IMR-90 (cell line): ENCODE data around the gene CACNA2D1. TPM values are rescaled to one million over a fixed set of nuclear protein-coding genes. Genes with fewer than 3 reads are reported as not detected.

Experiments
- ATAC-seq: fragments of 200-7000 bp; cut with Tn5 transposase; 2 replicates; pipeline ENCODE4 v1.9.1; 2020; ENCODE audit warnings: low read depth, mild to moderate bottlenecking, moderate library complexity
- BruUV-seq: library from RNA; stranded (reverse); fragments of 400-500 nt; replicated peaks from 2 replicates; lab custom pipeline; 2021; lab: Mats Ljungman, UMichigan
- CTCF ChIA-PET: fragments of 300-600 bp; formaldehyde crosslinking; extraction: SDS; loops from one replicate; lab custom pipeline; 2021; ENCODE audit warnings: antibody characterized with exemption; lab: Yijun Ruan, JAX
- POLR2A ChIA-PET: fragments of 300-600 bp; sonication (Branson Sonifier 250); formaldehyde crosslinking; loops from one replicate; lab custom pipeline; 2022; ENCODE audit warnings: antibody characterized with exemption; ENCODE audit not compliant: unreplicated experiment; lab: Charles Lee
- DNase-seq: peaks from one replicate; pipeline ENCODE4 v3.0.0; 2013
- H2AFZ ChIP-seq: replicated peaks from 2 replicates; pipeline ENCODE3; 2013; ENCODE audit warnings: low read length, mild to moderate bottlenecking; ENCODE audit not compliant: poor library complexity
- H2AK5ac ChIP-seq: 2 replicates; pipeline ENCODE4 v1.6.1; 2013; ENCODE audit warnings: low read depth, low read length, inconsistent platforms
- H2AK9ac ChIP-seq: replicated peaks from 2 replicates; pipeline ENCODE3; 2013; ENCODE audit warnings: mild to moderate bottlenecking, low read depth, low read length, moderate library complexity; ENCODE audit not compliant: poor library complexity
- H2BK120ac ChIP-seq: 2 replicates; pipeline ENCODE4 v1.6.1; 2013; ENCODE audit warnings: low read depth, low read length, inconsistent platforms
- H2BK15ac ChIP-seq: 3 replicates; pipeline ENCODE4 v1.6.1; 2013; ENCODE audit warnings: low read depth, low read length, inconsistent platforms
- H2BK20ac ChIP-seq: 2 replicates; pipeline ENCODE4 v1.6.1; 2013; ENCODE audit warnings: low read depth, mild to moderate bottlenecking, inconsistent platforms, low read length, moderate library complexity
- H2BK5ac ChIP-seq: 2 replicates; pipeline ENCODE4 v1.6.1; 2013; ENCODE audit warnings: mild to moderate bottlenecking, low read depth, low read length, inconsistent platforms; ENCODE audit not compliant: poor library complexity, severe bottlenecking
- H3K14ac ChIP-seq: replicated peaks from 2 replicates; pipeline ENCODE4 v1.6.1; 2013; ENCODE audit warnings: low read depth, low read length, inconsistent platforms
- H3K18ac ChIP-seq: 2 replicates; pipeline ENCODE4 v1.6.1; 2013; ENCODE audit warnings: low read depth, low read length, control low read depth
- H3K23ac ChIP-seq: 2 replicates; pipeline ENCODE4 v1.6.1; 2013; ENCODE audit warnings: low read depth, low read length, inconsistent platforms
- H3K27ac ChIP-seq: 2 replicates; pipeline ENCODE4 v1.5.1; 2013; ENCODE audit warnings: mild to moderate bottlenecking, control low read depth, low read length; ENCODE audit not compliant: insufficient read depth
- H3K27me3 ChIP-seq: 2 replicates; pipeline ENCODE4 v1.6.1; 2013; ENCODE audit warnings: low read length; ENCODE audit not compliant: control insufficient read depth, insufficient read depth
- H3K36me3 ChIP-seq: 2 replicates; pipeline ENCODE4 v1.6.1; 2013; ENCODE audit warnings: low read length, mixed read lengths; ENCODE audit not compliant: control insufficient read depth, insufficient read depth
- H3K4ac ChIP-seq: 2 replicates; pipeline ENCODE4 v1.6.1; 2013; ENCODE audit warnings: low read depth, low read length, inconsistent platforms
- H3K4me1 ChIP-seq: 2 replicates; pipeline ENCODE4 v1.6.1; 2013; ENCODE audit warnings: low read length, mixed read lengths; ENCODE audit not compliant: control insufficient read depth, insufficient read depth
- H3K4me2 ChIP-seq: 2 replicates; pipeline ENCODE4 v1.6.1; 2013; ENCODE audit warnings: low read depth, mild to moderate bottlenecking, control low read depth, low read length, moderate library complexity
- H3K4me3 ChIP-seq: 2 replicates; pipeline ENCODE4 v1.5.1; 2013; ENCODE audit warnings: low read depth, mild to moderate bottlenecking, control low read depth, low read length, moderate library complexity; ENCODE audit not compliant: insufficient read depth
- H3K56ac ChIP-seq: 2 replicates; pipeline ENCODE4 v1.6.1; 2013; ENCODE audit warnings: low read length, inconsistent platforms; ENCODE audit not compliant: insufficient read depth; ENCODE audit errors: extremely low read depth
- H3K79me1 ChIP-seq, 2 experiments: 2 replicates each; pipeline ENCODE4 v1.6.1; 2013; ENCODE audit warnings: low read length in 2 of 2, inconsistent platforms in 1 of 2, low read depth in 1 of 2
- H3K9ac ChIP-seq: 2 replicates; pipeline ENCODE4 v1.6.1; 2013; ENCODE audit warnings: low read depth, low read length, control low read depth
- H3K9me1 ChIP-seq: 2 replicates; pipeline ENCODE4 v1.6.1; 2013; ENCODE audit warnings: low read length, inconsistent platforms; ENCODE audit not compliant: insufficient read depth
- H3K9me3 ChIP-seq: 2 replicates; pipeline ENCODE4 v1.6.1; 2013; ENCODE audit warnings: low read length; ENCODE audit not compliant: control insufficient read depth, insufficient read depth
- H4K20me1 ChIP-seq: 2 replicates; pipeline ENCODE4 v1.6.1; 2013; ENCODE audit warnings: low read length, inconsistent platforms; ENCODE audit not compliant: insufficient read depth
- H4K5ac ChIP-seq: 2 replicates; pipeline ENCODE4 v1.6.1; 2013; ENCODE audit warnings: mild to moderate bottlenecking, low read depth, low read length, control low read depth
- H4K8ac ChIP-seq, 2 experiments: 2 replicates each; pipeline ENCODE4 v1.6.1; 2013; ENCODE audit warnings: low read depth in 2 of 2, low read length in 2 of 2, control low read depth in 1 of 2, inconsistent platforms in 1 of 2
- H4K91ac ChIP-seq: 2 replicates; pipeline ENCODE4 v1.6.1; 2013; ENCODE audit warnings: low read depth, low read length, inconsistent platforms; ENCODE audit not compliant: insufficient read depth
- BHLHE40 ChIP-seq: fragments of 150-350 bp; IDR thresholded peaks from 2 replicates; pipeline ENCODE4 v1.6.1; 2016; ENCODE audit warnings: mild to moderate bottlenecking, low read depth, low read length
- CTCF ChIP-seq: conservative IDR thresholded peaks from 2 replicates; pipeline ENCODE4 v1.5.1; 2012; ENCODE audit warnings: mild to moderate bottlenecking, low read depth, low read length, improper control_type of control experiment
- FOS ChIP-seq: fragments of 150-350 bp; IDR thresholded peaks from 2 replicates; pipeline ENCODE4 v1.6.1; 2016; ENCODE audit warnings: low read depth, low read length
- MAFK ChIP-seq: IDR thresholded peaks from 2 replicates; pipeline ENCODE4 v1.6.1; 2012; ENCODE audit warnings: low read depth, low read length, improper control_type of control experiment
- MAZ ChIP-seq: IDR thresholded peaks from 2 replicates; pipeline ENCODE4 v1.6.1; 2012; ENCODE audit warnings: low read depth, mild to moderate bottlenecking, low read length, improper control_type of control experiment, moderate library complexity, borderline replicate concordance
- RAD21 ChIP-seq: IDR thresholded peaks from 2 replicates; pipeline ENCODE4 v1.6.1; 2012; ENCODE audit warnings: low read length, improper control_type of control experiment
- RCOR1 ChIP-seq: IDR thresholded peaks from 2 replicates; pipeline ENCODE4 v1.6.1; 2012; ENCODE audit warnings: mild to moderate bottlenecking, low read length, improper control_type of control experiment; ENCODE audit not compliant: insufficient replicate concordance
- RFX5 ChIP-seq: IDR thresholded peaks from 2 replicates; pipeline ENCODE4 v1.8.0; 2012; ENCODE audit warnings: low read depth, mild to moderate bottlenecking, low read length, moderate library complexity
- SMC3 ChIP-seq: fragments of 150-350 bp; IDR thresholded peaks from 2 replicates; pipeline ENCODE4 v1.6.1; 2016; ENCODE audit warnings: low read depth, mild to moderate bottlenecking, antibody characterized with exemption, low read length, moderate library complexity
- USF2 ChIP-seq: fragments of 150-350 bp; IDR thresholded peaks from 2 replicates; pipeline ENCODE4 v1.6.1; 2017; ENCODE audit warnings: mild to moderate bottlenecking, antibody characterized with exemption, low read length, low read depth
- dilution Hi-C: fragments of 300-500 bp; cut with HindIII; formaldehyde crosslinking; loops from one replicate; pipeline ENCODE4 v1.14.3; 2018; ENCODE audit warnings: low sequenced_read_pairs; ENCODE audit not compliant: unreplicated experiment
- in situ Hi-C: fragments of 300-500 bp; cut with MboI; formaldehyde crosslinking; loops from 3 replicates; pipeline ENCODE4 v1.14.3; 2019; ENCODE audit warnings: low sequenced_read_pairs, inconsistent platforms, mixed read lengths
- intact Hi-C: fragments of 100-400 bp; cut with micrococcal nuclease; formaldehyde crosslinking; loops from 2 replicates; pipeline ENCODE4 v1.10.0; 2022
- polyA plus RNA-seq, 3 experiments: library from polyadenylated mRNA; depleted of rRNA; stranded (reverse); fragments of >200 nt; gene quantifications; 2 replicates each; pipeline ENCODE4 v1.2.3, GENCODE V29; 2012; ENCODE audit warnings: low replicate concordance in 1 of 3
- total RNA-seq: library from RNA; depleted of rRNA; stranded (reverse); fragments of >200 nt; gene quantifications from 2 replicates; pipeline ENCODE4 v1.2.3, GENCODE V29; 2012

The CACNA2D1 gene
- total and polyA plus RNA-seq, 2 of the 4 experiments (the other 2 are of a cell fraction), result 5.8 to 21.9 TPM

GRCh38 chr7:82331234-82331633 is 112.3 kb downstream of the CACNA2D1 start:
- no TSS peak for BruUV-seq
- intact Hi-C loops (no loop called here), in situ Hi-C loops (no loop called here), dilution Hi-C loops (no loop called here)
- no peaks in the 10 kb centered on the region for H4K20me1 ChIP-seq
- no peak overlapping the region for H2BK5ac ChIP-seq
- H2AK5ac ChIP-seq, result no peak overlapping the region
- H2BK120ac ChIP-seq, result no peak overlapping the region
- no peaks in the 10 kb centered on the region for H3K9me3 ChIP-seq
- TF ChIP-seq RFX5 (no peak), FOS (no peak), MAFK (no peak), USF2 (no peak), SMC3 (no peak), CTCF (no peak), BHLHE40 (no peak), RCOR1 (no peak), MAZ (no peak), RAD21 (no peak)
- POLR2A ChIA-PET, result no interaction called here
- no peak for ATAC-seq
- no peak overlapping the region for H2AFZ ChIP-seq
- H3K18ac ChIP-seq, result no peak overlapping the region
- peaks cover 2% of the 10 kb centered on the region for H3K4me1 ChIP-seq
- peaks cover 7% of the 10 kb centered on the region; the same call in 1 of the 2 replicates for H3K9me1 ChIP-seq
- no peak overlapping the region for H3K9ac ChIP-seq
- no peak for DNase-seq
- CTCF ChIA-PET, result no interaction called here
- H3K23ac ChIP-seq, result no peak overlapping the region
- no peaks in the 10 kb centered on the region for H3K36me3 ChIP-seq
- H4K8ac ChIP-seq, result no peak overlapping the region
- no peak overlapping the region for H3K27ac ChIP-seq
- no peak overlapping the region for H2BK15ac ChIP-seq
- no peak overlapping the region for H3K4ac ChIP-seq
- H4K5ac ChIP-seq, result no peak overlapping the region
- H3K56ac ChIP-seq, result no peak overlapping the region
- H3K27me3 ChIP-seq, result no peaks in the 10 kb centered on the region
- no peak overlapping the region for H3K14ac ChIP-seq
- H2AK9ac ChIP-seq, result no peak overlapping the region
- H3K4me2 ChIP-seq, result no peak overlapping the region
- H4K91ac ChIP-seq, result no peak overlapping the region
- H3K79me1 ChIP-seq, result peaks cover 4 to 8% of the 10 kb centered on the region in 2 experiments; a peak in 2 of 4 replicates
- H3K4me3 ChIP-seq, result no peak overlapping the region
- H2BK20ac ChIP-seq, result no peak overlapping the region
